Pancreas (tissue), 10 donors: ENCODE results near the gene GSTO1. TPM values are rescaled to one million over a fixed set of nuclear protein-coding genes. Genes with fewer than 3 reads are reported as not detected.

Experiments used
- ATAC-seq, 4 donors: fragments of 200-7000 bp; cut with Tn5 transposase; one replicate each; pipeline versions ENCODE4 v1.8.0 to v1.9.1; 2020; ENCODE audit warnings: mild to moderate bottlenecking in 4 of 4, moderate library complexity in 4 of 4
- DNase-seq, 6 donors: peaks; one replicate each; pipeline ENCODE4 v3.0.0-alpha.2; 2020
- FAIRE-seq: peaks from 2 replicates; lab custom pipeline; 2012; peaks lifted over from hg19 to GRCh38; lab: Jason Lieb, UNC
- H3K27ac ChIP-seq, 4 donors: fragments of 200-600 bp; sonication (generic); 1 replicate in 3 of 4; 2 replicates in 1 of 4; pipeline versions ENCODE4 v1.5.0 to v1.8.0; 2020
- H3K27me3 ChIP-seq, 4 donors: fragments of 200-600 bp; one replicate each; pipeline ENCODE4 v1.8.0; 2021
- H3K36me3 ChIP-seq, 3 donors: fragments of 200-600 bp; sonication (generic) in 1 of 3; one replicate each; pipeline versions ENCODE4 v1.5.0 to v1.8.0; 2020 to 2021
- H3K4me1 ChIP-seq, 3 donors: fragments of 200-600 bp; one replicate each; pipeline ENCODE4 v1.8.0; 2021
- H3K4me3 ChIP-seq, 4 donors: fragments of 200-600 bp; sonication (generic) in 2 of 4; one replicate each; pipeline versions ENCODE4 v1.5.0 to v1.8.0; 2020 to 2021
- H3K9me3 ChIP-seq, 4 donors: fragments of 200-600 bp; one replicate each; pipeline ENCODE4 v1.8.0; 2021
- WGBS, 2 donors: extraction: QIAGEN DNeasy Blood & Tissue Kit; methylation state at CpG; one replicate each; pipeline ENCODE4 v1.1.7; 2013; 5-methylcytosine and 5-hydroxymethylcytosine counted together
- intact Hi-C, 3 donors: fragments of 100-400 bp; cut with DNase I; formaldehyde crosslinking; loops; one replicate each; pipeline versions ENCODE4 v1.11.1 to v1.14.2; 2022
- polyA plus RNA-seq, 2 donors: library from polyadenylated mRNA; stranded (reverse); fragments of 200-250 nt; gene quantifications; one replicate each; pipeline ENCODE4 v1.2.3, GENCODE V29; 2013
- total RNA-seq, 6 donors: library from RNA; stranded (reverse); fragmentation: NEBNext Ultra II Directional in 4 of 6; extraction: Animal tissue kit (Norgen Biotek cat#: 25700) in 4 of 6; gene quantifications; one replicate each; pipeline versions ENCODE4 v1.2.1 to v1.2.4, GENCODE V29; 2021 to 2023
- TF ChIP-seq, protein P1 (sequence below), 4 donors: fragments of 200-600 bp; sonication (generic) in 3 of 4; IDR thresholded peaks; one replicate each; pipeline versions ENCODE4 v1.5.0 to v1.8.0; 2021; ENCODE audit warnings: antibody characterized with exemption in 4 of 4
- donor health status: healthy with polysubstance abuse.
- donor health status: DM: no; HTN: no; CAD: no; lungs with moderate emphysema.
- donor health status: DM: no; HTN: no; CAD: no.
- donor health status: control.
- donor health status: control.
- donor health status: Bipolar disorder and iron deficiency.
- donor health status: DM: yes; HTN: yes; CAD: no.
- donor health status: DM: no; HTN: no; CAD: no.
- donor health status: DM: no; HTN: no; CAD: no.
- donor health status: DM: yes; HTN: yes; CAD: no.

The GSTO1 gene
- total and polyA plus RNA-seq, 8 donors: 22.7 to 76.0 (median 42.1) TPM

DNA sequence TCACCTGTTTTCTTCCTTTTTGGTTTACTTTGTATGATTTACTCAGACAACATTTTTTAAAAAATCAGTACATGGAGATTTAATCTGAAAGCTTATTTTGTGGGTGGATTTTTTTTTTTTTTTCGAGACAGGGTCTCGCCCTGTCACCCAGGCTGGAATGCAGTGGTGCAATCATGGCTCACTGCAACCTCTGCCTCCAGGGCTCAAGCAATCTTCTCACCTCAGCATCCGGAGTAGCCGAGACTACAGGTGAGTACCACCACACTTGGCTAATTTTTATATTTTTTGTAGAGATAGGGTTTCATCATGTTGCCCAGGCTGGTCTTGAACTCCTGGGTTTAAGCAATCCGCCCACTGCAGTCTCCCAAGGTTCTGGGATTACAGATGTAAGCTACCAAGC lies 2.5 kb downstream of the GSTO1 start:
- peaks cover 7 to 29% (median 25%) of the 10 kb centered on the region in 3 donors for H3K4me1 ChIP-seq
- FAIRE-seq (no peak), DNase-seq (no peak), ATAC-seq (no peak)
- no peaks in the 10 kb centered on the region for H3K27me3 ChIP-seq
- peaks cover 0 to 3% (median 0%) of the 10 kb centered on the region in 3 donors for H3K36me3 ChIP-seq
- H3K27ac ChIP-seq: no peak overlapping the region
- intact Hi-C loops: no loop called here
- H3K9me3 ChIP-seq: no peaks in the 10 kb centered on the region
- no peak overlapping the region for H3K4me3 ChIP-seq
- WGBS, 2 donors: 91 to 92% methylated on average over 5 of the region's 5 CpGs
- TF ChIP-seq, protein P1, sequence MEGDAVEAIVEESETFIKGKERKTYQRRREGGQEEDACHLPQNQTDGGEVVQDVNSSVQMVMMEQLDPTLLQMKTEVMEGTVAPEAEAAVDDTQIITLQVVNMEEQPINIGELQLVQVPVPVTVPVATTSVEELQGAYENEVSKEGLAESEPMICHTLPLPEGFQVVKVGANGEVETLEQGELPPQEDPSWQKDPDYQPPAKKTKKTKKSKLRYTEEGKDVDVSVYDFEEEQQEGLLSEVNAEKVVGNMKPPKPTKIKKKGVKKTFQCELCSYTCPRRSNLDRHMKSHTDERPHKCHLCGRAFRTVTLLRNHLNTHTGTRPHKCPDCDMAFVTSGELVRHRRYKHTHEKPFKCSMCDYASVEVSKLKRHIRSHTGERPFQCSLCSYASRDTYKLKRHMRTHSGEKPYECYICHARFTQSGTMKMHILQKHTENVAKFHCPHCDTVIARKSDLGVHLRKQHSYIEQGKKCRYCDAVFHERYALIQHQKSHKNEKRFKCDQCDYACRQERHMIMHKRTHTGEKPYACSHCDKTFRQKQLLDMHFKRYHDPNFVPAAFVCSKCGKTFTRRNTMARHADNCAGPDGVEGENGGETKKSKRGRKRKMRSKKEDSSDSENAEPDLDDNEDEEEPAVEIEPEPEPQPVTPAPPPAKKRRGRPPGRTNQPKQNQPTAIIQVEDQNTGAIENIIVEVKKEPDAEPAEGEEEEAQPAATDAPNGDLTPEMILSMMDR (IDR thresholded peaks at IDR 0.05): no peak

DNA sequence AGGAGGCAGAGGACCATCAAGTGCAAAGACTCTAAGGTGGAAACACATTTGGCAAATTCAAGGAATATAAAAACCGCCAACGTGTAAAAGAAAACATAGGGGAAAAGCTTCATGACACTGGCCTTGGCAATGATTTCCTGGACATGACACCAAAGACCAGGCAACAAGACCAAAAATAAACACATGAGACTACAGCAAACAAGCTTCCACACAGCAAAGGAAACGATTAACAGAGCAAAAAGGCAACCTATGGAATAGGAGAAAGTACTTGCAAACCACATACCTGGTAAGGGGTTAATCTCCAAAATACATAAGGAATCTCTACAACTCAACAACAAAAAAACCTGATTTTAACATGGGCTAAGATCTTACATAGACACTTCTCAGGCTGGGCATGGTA lies 3.5 kb downstream of the GSTO1 start:
- peaks cover 0 to 4% (median 3%) of the 10 kb centered on the region in 3 donors for H3K36me3 ChIP-seq
- H3K4me1 ChIP-seq: peaks cover 7 to 30% (median 25%) of the 10 kb centered on the region in 3 donors
- H3K27me3 ChIP-seq: no peaks in the 10 kb centered on the region
- H3K27ac ChIP-seq: no peak overlapping the region
- no peak for FAIRE-seq
- no peak overlapping the region for H3K4me3 ChIP-seq
- DNase-seq: no peak
- 51 to 62% methylated on average over 3 of the region's 3 CpGs for WGBS, 2 donors
- TF ChIP-seq, protein P1 (IDR thresholded peaks at IDR 0.05): no peak
- no peak for ATAC-seq
- intact Hi-C loops: no loop called here
- H3K9me3 ChIP-seq: no peaks in the 10 kb centered on the region

DNA sequence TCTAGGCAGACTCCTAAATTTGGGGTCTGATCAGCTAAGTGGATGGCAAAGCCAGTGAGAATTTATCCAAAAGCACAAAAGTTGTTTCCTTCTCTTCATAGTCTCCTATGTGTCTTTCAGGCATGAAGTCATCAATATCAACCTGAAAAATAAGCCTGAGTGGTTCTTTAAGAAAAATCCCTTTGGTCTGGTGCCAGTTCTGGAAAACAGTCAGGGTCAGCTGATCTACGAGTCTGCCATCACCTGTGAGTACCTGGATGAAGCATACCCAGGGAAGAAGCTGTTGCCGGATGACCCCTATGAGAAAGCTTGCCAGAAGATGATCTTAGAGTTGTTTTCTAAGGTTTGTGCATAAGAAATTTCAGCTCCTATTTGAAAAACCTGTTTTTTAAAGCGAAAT lies 4.8 kb downstream of the GSTO1 start:
- no peaks in the 10 kb centered on the region for H3K9me3 ChIP-seq
- WGBS, 2 donors: 52 to 60% methylated on average over 3 of the region's 3 CpGs
- H3K27ac ChIP-seq: no peak overlapping the region
- intact Hi-C loops: no loop called here
- FAIRE-seq: no peak
- ATAC-seq: no peak
- no peak for DNase-seq
- H3K36me3 ChIP-seq: peaks cover 0 to 7% (median 3%) of the 10 kb centered on the region in 3 donors
- TF ChIP-seq, protein P1 (IDR thresholded peaks at IDR 0.05): no peak
- no peak overlapping the region for H3K4me3 ChIP-seq
- no peaks in the 10 kb centered on the region for H3K27me3 ChIP-seq
- peaks cover 5 to 35% (median 16%) of the 10 kb centered on the region in 3 donors for H3K4me1 ChIP-seq

DNA sequence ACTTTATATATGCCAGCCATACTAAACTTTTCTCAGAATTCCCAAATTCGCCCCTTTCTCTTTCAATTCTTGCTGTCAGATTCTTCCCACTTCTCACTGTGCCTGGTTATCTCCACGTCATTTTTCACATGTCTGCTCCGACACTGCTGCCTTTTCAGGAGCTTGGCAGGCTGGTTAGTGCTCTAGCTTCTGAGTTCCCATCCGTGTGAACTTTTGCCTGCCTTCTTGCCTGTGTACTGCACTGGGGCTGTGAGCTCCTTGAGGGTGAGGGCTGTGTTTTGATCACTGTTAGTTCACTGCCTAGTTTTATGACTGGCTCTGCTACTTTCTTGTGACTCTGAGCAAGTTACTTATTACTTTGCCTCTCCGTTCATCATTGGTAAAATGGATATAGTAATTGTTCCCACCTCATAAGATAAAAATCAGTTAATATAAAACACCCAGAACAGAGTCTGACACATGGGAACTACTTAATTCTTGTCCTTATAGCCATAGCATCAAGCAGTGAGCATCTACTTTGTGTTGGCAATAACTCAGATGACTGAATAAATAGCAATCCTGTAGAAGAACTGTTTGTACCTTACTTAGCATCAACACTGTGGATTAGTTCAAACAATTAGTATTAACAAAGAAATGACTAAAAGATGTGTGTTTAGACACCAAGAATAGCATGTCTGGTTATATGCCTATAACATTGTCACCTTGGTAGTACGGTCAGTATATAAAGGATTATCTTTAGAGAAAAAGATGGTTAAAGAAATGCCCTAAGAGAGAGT lies 5.5 kb downstream of the GSTO1 start:
- DNase-seq (no peak), ATAC-seq (no peak), FAIRE-seq (no peak)
- Histone ChIP-seq H3K9me3 (no peaks in the 10 kb centered on the region), H3K4me1 (peaks cover 5 to 35% (median 16%) of the 10 kb centered on the region in 3 donors), H3K4me3 (no peak overlapping the region), H3K27me3 (no peaks in the 10 kb centered on the region), H3K36me3 (peaks cover 0 to 9% (median 7%) of the 10 kb centered on the region in 3 donors), H3K27ac (no peak overlapping the region)
- WGBS, 2 donors: 60 to 66% methylated on average over 6 of the region's 6 CpGs
- intact Hi-C loops: no loop called here
- TF ChIP-seq, protein P1 (IDR thresholded peaks at IDR 0.05): no peak

DNA sequence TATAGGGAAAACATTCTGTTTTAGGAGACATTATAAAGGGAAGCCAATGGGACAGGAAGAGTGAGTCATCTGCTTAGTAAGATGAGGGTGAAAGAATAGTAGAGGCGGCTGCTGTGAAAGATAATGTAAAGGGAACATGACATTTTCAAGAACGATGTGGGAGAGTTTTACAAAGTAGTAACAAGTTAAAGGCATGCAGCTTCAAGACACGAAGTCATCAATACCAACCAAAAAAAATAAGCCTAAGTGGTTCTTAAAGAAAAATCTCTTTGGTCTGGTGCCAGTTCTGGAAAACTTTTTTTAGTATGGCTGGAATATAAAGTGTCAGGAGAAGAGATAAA lies 6.1 kb downstream of the GSTO1 start:
- DNase-seq: no peak
- 44 to 65% methylated on average over 3 of the region's 3 CpGs for WGBS, 2 donors
- TF ChIP-seq, protein P1 (IDR thresholded peaks at IDR 0.05): no peak
- no peaks in the 10 kb centered on the region for H3K9me3 ChIP-seq
- intact Hi-C loops: no loop called here
- peaks cover 5 to 35% (median 16%) of the 10 kb centered on the region in 3 donors for H3K4me1 ChIP-seq
- peaks cover 0 to 14% (median 9%) of the 10 kb centered on the region in 3 donors for H3K36me3 ChIP-seq
- no peak overlapping the region for H3K4me3 ChIP-seq
- ATAC-seq: no peak
- no peak for FAIRE-seq
- H3K27me3 ChIP-seq: no peaks in the 10 kb centered on the region
- peak overlapping the region in 1 of 4 donors; percentile 17 for H3K27ac ChIP-seq
